Ishikawa (cell line): ENCODE data around the gene KRTAP1-3.

ENCODE experiments used
- TAF1 ChIP-seq: IDR thresholded peaks from 2 replicates; pipeline ENCODE4 v1.6.1; 2012; ENCODE audit warnings: low read depth, mild to moderate bottlenecking
- YY1 ChIP-seq: IDR thresholded peaks from 2 replicates; pipeline ENCODE4 v1.6.1; 2012; ENCODE audit warnings: low read depth

DNA sequence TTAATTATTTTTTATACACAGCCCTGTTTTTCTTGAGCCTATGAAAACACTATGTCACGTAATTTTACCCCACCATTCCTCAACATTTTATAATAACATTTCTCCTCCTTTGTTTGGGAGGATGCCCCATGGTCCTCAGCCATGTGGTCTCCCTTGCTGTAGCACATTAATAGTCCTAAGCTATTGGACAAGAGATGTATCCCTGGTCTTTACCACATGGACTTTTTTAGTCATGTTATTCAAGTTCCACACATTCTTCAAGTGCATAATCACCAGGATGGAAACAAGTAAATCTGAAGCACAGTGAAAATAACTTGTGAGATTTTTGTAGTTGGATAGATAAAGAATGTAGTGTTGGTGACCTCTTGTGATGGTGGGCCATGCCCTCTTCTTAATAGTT lies 27.3 kb upstream of the KRTAP1-3 start:
- TF ChIP-seq YY1 (no peak), TAF1 (no peak)
